NOMO-1 treated with dmso at 0.1 percent for 144 hours (cell line): ENCODE results near the gene PRPF19.

Experiments
- DNase-seq: peaks from one replicate; lab custom pipeline; 2025; ENCODE audit not compliant: unreplicated experiment; lab: John Stamatoyannopoulos, UW

PRPF19 gene

DNA sequence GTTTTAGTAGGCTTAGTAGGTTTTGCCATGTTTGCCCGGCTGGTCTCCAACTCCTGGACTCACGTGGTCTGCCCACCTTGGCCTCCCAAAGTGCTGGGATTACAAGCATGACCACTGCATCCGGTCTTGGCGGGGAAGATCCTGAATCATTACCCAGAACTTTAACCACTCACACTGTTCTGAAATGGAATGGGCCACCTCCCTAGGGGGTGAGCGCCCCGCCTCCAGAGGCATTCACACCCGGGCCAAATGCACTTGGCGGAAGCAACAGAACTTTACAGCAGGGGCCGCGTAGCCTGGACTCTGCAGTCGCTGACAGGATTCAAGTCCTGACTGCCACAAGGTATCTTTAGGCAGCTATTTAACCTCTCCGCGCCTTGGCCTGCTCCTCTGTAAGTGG, 59.1 kb downstream of the PRPF19 start:
- DNase-seq, result no peak

- no peak for DNase-seq
Observed at GRCh38 chr11:60845338-60845737, 61.0 kb downstream of the PRPF19 start.

DNA sequence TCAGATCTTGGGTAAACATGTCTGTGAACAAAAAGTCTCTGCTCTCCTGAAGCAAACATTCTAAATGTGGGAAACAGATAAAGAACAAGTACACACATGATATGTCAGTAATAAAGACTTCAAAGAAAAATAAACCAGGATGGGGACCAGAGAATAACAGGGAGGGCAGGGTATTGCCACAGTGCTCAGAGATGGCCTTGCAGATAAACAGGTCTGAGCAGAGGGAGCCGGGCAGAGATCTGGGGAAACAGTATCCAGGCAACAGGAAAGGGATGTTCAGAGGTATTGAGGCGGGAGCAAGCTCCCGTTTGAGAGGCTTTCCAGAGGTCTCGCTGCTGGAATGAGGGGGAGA, 61.5 kb downstream of the PRPF19 start:
- no peak for DNase-seq

DNA sequence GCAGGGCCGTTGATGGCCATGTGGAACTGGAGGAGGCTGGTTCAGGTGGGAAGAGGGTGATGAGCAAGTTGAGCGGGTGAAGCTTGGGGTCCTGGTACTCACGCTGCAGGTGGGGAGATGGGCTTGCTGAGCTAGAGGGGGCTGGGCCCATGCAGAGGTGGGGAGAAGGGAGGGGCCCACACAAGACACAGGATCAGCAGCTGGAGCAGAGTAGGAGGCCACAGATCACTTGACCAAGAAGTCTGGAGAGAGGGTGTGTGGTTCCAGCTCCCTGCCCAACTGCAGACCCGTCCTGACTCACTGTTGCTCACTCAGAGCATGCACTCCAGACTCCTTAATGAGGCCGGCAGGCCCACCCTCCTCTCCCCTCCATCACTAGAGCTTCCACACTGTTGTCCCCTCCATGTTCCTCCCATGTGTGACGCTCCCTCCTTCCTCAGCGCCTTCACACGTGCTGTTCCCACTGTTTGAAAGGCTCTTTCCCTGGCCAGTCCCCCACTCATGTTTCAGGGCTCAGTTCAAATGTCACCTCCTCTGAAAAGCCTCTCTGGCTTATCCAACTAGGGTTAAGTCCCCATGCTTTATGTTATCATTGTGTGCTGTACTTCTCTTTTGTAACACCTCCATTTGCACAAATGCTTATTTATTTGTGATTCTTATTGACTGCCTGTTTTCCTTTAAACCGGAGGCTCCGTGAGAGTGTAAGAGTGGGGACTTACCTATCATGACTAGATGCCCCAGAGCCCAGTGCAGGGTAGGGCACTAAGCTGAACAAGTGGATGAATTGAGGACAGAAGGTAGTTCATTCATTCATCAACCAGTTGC, 62.1 kb downstream of the PRPF19 start:
- no peak for DNase-seq

GRCh38 chr11:60842668-60843600, 63.5 kb downstream of the PRPF19 start:
- no peak for DNase-seq

DNA sequence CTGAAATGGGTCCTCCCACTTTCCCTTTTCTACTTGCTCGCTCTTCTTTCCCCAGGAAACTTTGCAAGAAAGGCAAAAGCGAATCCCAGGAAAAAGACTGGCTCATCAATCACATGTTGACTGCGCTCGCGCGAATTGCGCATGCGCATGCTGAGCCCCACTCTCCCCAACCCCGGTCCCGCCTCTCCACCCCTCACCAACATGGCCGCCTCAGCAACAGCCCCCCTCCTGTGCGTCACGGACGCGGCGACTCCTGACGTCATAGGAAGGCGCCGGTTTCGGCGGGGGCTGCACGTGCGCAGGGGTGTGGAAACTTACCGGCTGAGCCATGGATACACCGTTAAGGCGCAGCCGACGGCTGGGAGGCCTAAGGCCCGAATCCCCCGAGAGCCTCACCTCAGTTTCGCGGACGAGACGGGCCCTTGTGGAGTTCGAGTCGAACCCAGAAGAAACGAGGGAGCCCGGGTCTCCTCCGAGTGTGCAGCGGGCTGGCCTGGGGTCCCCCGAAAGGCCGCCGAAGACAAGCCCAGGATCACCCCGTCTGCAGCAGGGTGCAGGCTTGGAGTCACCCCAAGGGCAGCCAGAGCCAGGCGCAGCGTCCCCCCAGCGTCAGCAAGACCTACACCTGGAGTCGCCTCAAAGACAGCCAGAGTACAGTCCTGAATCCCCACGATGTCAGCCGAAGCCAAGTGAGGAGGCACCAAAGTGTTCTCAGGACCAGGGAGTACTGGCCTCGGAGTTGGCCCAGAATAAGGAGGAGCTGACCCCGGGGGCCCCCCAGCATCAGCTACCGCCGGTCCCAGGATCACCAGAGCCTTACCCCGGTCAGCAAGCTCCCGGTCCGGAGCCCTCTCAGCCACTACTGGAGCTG, 64.4 kb downstream of the PRPF19 start, which contains the start of gene CCDC86:
Gene CCDC86 (plus strand): TSS at position 317 of the 871 bp plus-strand sequence. CDS start 12 bp downstream, at position 329.
- peak; percentile 84 for DNase-seq
